Esophagus squamous epithelium (tissue), 4 donors: Measurements from ENCODE around the gene LARP4.

ENCODE experiments used
- POLR2A ChIP-seq, 4 donors: fragments of 450-650 bp; IDR thresholded peaks; one replicate each; pipeline ENCODE4 v1.6.1; 2017; ENCODE audit warnings: antibody characterized with exemption in 4 of 4, mild to moderate bottlenecking in 4 of 4, moderate library complexity in 3 of 4
- TF ChIP-seq, protein P1 (sequence below), 6 experiments: fragments of 450-650 bp in 4 of 6; fragments of 200-600 bp in 2 of 6; sonication (generic) in 2 of 6; IDR thresholded peaks; one replicate each; pipeline ENCODE4 v1.5.1; 2016 to 2019; ENCODE audit warnings: antibody characterized with exemption in 6 of 6, mild to moderate bottlenecking in 4 of 6, moderate library complexity in 4 of 6

- TF ChIP-seq, protein P1, sequence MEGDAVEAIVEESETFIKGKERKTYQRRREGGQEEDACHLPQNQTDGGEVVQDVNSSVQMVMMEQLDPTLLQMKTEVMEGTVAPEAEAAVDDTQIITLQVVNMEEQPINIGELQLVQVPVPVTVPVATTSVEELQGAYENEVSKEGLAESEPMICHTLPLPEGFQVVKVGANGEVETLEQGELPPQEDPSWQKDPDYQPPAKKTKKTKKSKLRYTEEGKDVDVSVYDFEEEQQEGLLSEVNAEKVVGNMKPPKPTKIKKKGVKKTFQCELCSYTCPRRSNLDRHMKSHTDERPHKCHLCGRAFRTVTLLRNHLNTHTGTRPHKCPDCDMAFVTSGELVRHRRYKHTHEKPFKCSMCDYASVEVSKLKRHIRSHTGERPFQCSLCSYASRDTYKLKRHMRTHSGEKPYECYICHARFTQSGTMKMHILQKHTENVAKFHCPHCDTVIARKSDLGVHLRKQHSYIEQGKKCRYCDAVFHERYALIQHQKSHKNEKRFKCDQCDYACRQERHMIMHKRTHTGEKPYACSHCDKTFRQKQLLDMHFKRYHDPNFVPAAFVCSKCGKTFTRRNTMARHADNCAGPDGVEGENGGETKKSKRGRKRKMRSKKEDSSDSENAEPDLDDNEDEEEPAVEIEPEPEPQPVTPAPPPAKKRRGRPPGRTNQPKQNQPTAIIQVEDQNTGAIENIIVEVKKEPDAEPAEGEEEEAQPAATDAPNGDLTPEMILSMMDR (IDR thresholded peaks at IDR 0.05), result no peak
- TF ChIP-seq POLR2A (IDR thresholded peaks at IDR 0.05), result no peak
Observed at GRCh38 chr12:50441763-50442162, 41.1 kb downstream of the LARP4 start.
